Transverse colon (tissue), 4 donors: ENCODE data around the gene ROGDI.

Experiments
- CTCF ChIP-seq, 5 experiments: fragments of 200-600 bp in 3 of 5; fragments of 450-650 bp in 2 of 5; sonication (generic) in 3 of 5; IDR thresholded peaks; 1 replicate in 2 of 5; 2 replicates in 3 of 5; pipeline ENCODE4 v1.5.1; 2016 to 2017; ENCODE audit warnings: antibody characterized with exemption in 5 of 5, inconsistent platforms in 3 of 5, mild to moderate bottlenecking in 2 of 5, moderate library complexity in 1 of 5
- EP300 ChIP-seq: sonication (generic); formaldehyde crosslinking; IDR thresholded peaks from one replicate; pipeline ENCODE4 v1.6.1; 2017; ENCODE audit warnings: antibody characterized with exemption, low read depth
- POLR2A ChIP-seq: fragments of 450-650 bp; IDR thresholded peaks from one replicate; pipeline ENCODE4 v1.6.1; 2016; ENCODE audit warnings: antibody characterized with exemption, mild to moderate bottlenecking, moderate library complexity
- POLR2AphosphoS5 ChIP-seq, 3 donors: sonication (generic); formaldehyde crosslinking; IDR thresholded peaks; one replicate each; pipeline ENCODE4 v1.6.1; 2016; ENCODE audit warnings: antibody characterized with exemption in 3 of 3

GRCh38 chr16:4775005-4775404 is 27.4 kb downstream of the ROGDI start:
- TF ChIP-seq CTCF (IDR thresholded peaks at IDR 0.05) (no peak), POLR2A (no peak), EP300 (no peak), POLR2AphosphoS5 (IDR thresholded peaks at IDR 0.05) (no peak)
